Head of caudate nucleus (tissue), 42 donors: ENCODE results near the gene FBXW4.

Source experiments
- DNase-seq, 42 donors: peaks; one replicate each; pipeline versions ENCODE4 v3.0.0 to v3.0.0-alpha.2; 2020 to 2021; ENCODE audit warnings: mixed read lengths in 7 of 42
- intact Hi-C: fragments of 100-400 bp; cut with DNase I; formaldehyde crosslinking; loops from one replicate; pipeline ENCODE4 v1.15.0; 2022

The FBXW4 gene

DNA sequence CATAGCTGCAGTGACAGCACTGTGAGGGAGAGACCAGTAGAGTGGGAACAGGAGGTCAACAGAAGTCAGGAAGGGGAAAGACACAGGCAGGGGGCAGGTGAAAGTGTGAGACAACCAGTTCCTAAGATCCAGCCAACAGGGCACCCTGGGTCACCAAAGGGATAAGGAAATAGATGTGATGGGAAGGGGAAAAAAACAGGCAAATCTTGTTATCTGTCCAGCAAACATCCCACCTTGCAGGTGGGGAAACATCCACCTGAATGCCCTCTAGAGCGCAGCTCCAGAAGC lies 64.4 kb downstream of the FBXW4 start:
- intact Hi-C loops, result no loop called here

DNA sequence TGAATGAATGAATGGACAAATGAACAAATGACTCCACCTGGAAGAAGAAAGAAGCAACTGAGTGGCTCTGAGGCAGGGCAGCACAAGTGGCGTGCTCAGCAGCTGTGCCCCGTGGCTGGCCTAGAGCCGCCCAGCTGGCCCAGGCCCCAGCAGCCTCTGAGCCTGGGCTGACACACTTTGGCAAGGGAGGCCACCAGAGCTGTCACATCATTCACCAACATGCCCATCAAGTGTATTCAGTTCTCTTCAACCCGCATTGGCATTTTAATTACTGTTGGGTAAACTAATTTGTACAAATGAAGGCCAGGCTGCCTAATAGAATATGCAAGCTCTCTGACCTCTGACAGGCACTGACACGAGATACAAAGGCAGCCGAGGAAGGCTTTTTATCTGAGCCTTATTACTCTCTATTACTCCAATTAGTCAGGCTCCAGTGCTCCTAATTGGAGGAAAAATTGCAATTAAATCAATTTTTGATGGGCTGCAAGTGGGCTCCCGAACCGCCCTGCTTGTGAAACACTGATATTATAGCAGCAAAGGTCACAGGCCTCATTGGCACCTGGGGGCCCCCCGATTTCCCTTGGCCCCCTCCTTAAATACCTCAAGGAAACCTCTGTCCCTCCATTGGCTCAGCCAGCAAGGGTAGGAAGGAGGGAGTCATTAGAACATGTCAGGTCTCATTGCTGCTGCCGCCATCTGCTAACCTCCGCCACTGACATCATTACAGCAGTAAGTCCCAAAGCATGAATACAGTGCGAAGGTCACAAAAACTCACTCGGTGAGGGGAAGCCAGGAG lies 64.9 kb downstream of the FBXW4 start:
- intact Hi-C loops, result no loop called here
- peak in 41 of 42 donors; percentile 19 to 85 (median 65) for DNase-seq

More for the DNA sequence above, 64.4 kb downstream of the FBXW4 start:
- DNase-seq, result no peak

DNA sequence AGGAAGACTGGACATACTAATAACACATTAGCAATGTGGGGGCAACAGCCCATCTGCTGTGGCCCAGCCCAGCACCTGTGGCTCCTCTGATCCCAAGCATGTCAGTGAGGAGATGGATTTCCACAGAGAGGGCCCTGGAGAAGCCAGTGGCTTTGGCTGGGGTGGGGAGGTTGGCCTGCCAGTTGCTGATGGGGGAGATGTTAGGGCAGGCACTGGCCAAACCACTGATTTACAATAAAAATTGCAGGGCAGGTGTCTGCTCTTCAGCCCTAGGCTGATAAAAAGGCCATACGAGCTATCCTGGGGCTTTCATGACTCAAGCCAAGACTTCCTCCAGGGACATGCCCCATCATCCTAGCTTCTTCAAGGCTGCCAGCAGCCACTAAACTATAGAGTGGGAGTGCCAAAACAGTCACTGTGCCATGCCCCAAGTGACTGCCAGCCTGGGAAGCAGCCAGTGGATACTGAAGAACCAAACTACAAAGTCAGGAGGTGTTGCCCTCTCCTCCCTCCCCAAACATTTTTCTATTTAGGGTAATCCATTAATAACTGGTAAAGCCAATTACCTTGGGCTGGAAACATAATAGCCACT lies 69.1 kb downstream of the FBXW4 start:
- no peak for DNase-seq
- intact Hi-C loops, result no loop called here

DNA sequence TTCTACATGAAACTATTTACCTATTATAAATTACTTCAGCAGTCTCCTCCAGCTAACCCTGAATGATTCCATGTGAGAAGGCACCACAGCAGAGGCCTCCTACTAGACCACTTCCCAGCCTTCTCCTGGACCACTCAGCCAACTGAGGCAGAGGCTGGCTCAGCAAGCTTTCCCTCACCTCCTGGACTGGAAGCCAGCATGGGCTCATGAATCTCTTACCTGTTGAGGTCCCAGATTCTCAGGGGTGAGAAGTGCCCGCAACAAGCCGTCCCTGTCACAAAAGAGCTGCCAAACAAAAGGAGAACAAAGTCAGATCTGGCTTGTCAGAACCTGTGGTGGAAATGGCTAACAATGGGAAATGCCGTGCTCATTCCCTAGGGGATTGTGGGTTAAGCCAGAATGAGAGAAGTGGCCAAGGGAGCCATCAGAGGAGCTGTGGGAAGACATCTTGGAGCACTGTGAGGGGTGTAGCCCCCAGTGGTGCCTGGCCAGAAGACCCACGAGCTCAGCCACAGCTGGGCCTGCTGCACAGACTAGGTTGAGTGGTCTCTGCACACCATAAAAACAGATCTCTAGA lies 70.4 kb downstream of the FBXW4 start:
- intact Hi-C loops, result no loop called here
- DNase-seq, result no peak

DNA sequence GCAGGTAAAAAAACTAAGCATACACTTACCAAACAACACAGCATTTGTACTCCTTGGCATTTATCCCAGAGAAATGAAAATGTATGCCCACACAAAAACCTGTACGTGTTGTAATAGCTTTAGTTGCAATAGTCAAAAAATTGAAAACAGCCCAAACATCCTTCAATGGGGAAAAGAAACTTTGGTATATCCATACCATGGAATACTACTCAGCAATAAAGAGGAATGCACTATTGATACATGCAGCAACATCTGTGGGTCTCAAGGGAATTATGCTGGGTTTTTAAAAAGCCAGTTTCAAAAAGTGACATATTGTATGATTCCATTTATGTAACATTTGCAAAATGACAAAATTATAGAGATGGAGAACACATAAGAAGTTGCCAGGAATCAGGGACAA lies 71.4 kb downstream of the FBXW4 start:
- DNase-seq, result no peak
- intact Hi-C loops, result no loop called here

DNA sequence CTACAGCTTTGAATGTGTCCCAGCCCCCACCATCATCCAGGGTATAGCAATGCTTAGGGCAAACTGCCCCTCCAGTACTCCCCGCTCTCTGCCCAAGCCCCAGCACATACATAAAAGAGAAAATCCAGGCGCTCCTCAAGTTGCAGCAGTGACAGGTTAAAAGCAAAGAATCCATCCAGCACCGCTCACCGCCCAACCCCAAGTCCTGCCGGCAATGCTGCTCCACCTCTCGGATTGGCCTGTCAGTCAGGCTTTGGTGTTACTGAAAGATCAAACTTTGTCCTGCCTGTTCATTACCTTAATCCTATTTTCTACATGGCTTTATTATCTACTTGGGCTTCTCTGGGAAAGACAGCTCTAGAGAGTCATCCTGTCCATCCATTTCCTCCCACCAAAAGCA lies 75.0 kb downstream of the FBXW4 start:
- intact Hi-C loops, result no loop called here

DNA sequence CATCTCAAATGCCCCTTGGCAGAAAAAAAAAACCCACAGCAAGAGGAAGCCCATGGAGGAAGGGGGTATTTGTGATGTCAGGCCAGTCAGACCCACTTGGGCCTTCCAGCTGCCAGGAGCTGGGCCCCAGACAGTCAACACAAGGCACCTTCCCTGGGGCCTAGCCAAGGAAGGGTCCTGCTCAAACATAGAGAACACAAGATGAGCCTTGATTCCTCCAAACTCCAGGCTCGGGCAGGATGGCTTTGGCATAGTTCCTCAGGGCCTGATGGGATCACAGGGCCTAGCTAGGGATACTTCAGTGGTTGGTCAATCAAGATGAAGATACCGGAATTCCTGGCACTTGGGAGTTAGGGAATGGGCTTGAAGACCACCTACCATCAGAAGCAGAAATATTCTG lies 76.1 kb downstream of the FBXW4 start:
- no peak for DNase-seq
- intact Hi-C loops, result no loop called here

More for the DNA sequence above, 75.0 kb downstream of the FBXW4 start:
- no peak for DNase-seq

DNA sequence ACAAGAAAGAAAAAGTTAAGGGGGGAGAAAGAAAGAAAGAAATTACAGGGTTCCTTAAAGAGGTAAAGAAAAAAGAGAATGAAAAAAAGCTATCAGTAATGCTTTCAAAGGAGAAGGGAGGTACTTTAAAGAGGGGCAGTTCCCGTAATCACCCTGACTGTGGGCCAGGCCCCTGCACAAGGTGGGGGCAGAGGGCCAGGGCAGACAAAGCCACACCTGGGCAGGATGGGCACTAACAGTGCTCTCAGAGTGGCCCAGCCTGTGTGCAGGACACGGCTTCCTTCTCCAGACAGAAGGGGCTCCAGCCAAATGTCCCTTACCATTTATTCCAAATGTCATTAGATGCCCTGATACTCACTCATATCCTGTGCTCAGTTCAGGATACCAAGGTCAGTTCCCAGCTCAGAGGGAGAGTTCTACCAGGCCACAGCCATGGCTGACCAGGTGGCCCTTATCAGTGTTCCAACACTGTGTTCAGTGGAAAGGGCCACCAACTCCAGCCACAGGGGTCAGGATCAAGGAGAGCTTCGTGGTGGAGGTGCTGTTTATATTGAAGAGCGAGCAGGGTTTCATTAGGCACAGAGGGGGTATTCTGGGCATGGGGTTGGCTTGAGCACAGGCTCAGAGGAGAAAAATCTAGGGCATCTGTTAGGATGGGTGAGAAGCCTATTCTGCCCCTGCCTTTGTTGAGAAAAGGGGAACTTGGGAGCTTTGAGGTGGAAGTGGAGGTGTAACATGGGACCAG lies 77.0 kb downstream of the FBXW4 start:
- no peak for DNase-seq
- intact Hi-C loops, result no loop called here

DNA sequence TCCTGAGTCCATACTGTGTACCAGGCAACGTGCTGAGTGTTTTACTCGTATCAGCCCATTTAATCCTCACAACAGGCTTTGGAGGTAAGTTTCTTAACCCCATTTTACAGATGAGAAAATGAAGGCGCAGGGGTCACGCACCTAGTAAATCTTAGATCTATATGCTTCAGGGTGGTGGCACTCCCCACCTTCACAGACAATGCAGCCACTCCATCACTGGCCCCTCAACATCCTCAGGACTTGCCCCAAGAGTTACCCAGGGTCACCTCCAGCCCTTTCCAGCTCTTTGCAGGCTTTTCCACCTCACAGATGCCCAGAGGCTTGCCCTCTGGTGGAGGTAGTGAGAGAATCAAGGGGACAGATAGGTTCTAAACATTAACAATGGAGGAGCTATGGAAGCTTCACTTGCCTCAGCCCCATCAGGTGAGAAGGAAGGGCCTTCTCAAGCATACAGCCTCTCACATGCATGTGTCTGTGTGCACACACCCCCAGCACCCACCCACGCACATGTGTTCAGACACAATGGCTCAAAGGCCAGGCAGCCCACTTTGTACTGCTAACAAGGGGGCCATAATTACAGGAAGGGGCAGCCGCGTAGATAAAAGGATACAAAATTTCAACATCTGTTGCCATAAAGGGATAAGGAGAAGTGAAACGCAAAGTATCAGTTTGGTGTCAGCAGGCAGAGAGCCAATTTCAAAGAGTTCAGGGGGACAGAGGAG lies 77.7 kb downstream of the FBXW4 start:
- DNase-seq, result no peak
- intact Hi-C loops, result no loop called here

DNA sequence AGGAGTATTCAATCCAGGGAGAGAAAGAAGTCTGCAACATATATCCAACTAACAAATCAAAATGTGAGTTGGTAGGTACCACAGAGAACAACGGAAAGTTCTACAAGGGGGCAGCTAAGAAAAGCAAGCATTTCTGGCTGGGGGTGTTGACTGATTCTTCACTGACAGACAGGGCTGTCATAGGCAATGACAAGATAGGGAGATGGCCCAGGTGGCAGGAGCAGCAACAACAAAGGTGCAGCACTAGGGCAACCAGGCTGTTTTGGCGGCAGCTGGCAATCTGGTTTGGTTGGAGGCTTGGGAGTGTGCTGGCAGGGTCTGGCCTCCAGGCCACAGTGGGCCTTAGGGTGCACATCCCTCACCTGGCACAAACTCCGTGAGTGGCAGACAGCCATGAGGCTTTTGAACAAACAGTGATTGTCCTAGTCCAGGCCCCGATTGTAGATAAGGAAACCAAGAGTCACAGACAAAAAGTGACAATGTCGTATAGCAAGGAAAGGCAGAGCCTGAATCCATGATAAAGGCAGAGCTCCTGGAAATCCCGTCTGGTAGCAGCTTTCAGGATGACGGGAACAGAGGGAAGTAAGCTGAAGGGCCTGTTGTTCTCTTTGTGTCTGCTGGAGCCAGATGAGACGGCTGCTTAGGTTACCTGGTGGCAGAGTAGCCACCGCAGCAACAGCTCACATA lies 78.4 kb downstream of the FBXW4 start:
- DNase-seq, result peak in 5 of 42 donors; percentile 25 to 66 (median 37)
- intact Hi-C loops, result no loop called here

DNA sequence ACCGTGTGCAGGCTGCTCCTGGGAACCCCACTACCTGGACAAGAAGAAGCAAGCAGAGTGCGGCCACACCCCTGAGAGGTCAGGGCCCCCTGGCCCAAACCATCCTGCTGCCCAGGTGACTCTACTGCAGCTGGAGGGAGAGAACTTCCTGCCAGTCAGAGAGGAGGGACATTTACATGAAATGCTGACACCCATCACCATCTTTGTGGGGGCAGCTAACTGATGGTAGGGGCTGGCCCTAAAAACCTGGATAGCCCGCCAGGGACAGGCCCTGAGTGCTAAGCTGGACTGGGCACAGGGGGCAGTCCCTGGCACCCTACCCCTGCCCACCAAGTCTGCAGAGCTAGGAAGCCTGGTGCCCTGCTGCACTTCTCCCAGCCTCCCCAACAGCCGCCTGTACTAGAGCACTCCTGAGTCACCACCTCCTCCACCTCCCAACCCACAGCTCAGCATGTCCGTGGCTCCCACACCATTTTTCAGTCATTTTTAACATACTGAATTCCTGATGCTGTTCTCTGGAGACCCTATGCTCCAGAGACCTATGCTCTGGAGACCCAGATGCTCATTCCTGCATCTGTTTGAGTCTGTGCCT lies 79.3 kb downstream of the FBXW4 start:
- intact Hi-C loops, result no loop called here
- DNase-seq, result peak in 38 of 42 donors; percentile 17 to 85 (median 54)

DNA sequence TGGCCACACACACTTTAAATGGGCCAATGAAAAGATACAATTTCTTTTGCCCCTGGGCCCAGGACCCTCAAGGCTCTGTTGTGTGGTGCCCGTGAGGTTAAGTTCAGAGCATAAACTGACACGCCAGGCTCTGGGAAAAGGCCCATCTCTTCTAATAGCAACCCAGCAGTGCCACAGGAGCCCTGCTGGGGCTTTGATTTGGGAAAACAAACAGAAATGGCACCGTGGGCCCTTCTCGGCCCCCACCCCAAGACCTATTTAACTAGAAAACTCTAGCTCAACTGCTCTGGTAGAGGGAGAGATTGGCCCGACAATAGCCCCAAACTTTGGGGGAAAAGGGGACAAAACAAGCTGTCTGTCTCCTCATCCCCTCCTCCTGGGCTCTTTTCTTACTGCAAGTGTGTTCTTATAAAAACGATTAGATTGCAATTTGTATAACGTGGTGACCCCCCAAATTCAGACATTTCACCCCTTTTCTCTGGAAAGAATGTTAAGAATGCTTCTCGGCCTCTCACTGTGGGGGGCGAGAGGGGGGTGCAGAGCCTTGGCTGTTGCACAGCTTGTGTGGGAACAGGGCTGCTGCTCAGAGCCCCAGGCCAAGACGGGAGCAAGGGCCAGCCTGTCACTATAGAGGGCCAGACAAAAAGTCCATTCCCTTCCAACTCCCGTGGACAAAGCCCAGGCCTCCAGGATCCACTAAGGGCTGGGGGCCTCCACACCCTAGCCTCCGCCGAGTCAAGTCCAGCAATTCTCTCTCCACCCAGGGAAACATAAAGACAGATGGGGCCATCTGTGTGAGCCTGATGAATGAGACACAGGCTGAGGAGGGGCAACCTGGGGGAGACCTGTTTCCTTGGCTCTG lies 80.1 kb downstream of the FBXW4 start:
- intact Hi-C loops, result no loop called here
- no peak for DNase-seq

DNA sequence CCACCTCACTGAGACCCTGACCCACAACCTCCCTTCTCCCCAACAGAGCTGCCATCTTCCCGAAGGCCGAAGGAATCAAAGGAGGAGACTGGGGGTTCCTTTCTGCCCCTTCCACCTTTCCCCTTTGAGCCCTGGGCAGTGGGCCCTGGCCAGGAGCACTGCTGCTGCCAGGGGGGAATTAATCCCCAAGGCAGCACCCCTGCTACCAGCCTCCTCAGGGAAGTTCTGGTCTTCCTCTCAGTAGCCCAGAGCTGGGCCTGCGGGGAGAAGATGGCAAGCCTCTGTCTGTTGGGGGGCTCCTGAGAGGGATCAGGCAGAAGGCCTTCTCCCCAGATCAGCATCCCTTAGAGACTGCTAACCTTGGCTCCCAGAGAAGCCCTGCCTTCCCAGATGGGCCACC lies 81.3 kb downstream of the FBXW4 start:
- no peak for DNase-seq
- intact Hi-C loops, result no loop called here

DNA sequence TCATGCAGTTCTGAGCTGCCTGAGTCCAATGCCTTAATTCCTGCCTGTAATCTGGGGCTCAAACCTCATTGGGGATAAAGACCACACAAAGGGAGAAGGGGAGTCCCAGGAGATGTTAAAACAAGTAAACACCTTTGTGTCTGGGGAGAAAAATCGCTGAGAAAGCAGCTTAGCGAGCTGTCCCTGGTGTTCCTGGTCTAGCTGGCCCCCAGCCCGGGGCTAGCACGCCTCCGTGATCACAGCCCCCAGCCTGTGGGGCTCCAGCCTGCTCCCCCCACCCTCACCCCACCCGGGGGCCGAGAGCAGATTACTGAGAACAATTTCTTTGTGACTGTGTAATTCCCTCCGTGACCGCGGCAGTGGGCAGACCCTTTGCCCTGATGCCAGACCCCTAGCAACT lies 82.1 kb downstream of the FBXW4 start:
- intact Hi-C loops, result no loop called here
- peak in 1 of 42 donors; percentile 3 for DNase-seq

DNA sequence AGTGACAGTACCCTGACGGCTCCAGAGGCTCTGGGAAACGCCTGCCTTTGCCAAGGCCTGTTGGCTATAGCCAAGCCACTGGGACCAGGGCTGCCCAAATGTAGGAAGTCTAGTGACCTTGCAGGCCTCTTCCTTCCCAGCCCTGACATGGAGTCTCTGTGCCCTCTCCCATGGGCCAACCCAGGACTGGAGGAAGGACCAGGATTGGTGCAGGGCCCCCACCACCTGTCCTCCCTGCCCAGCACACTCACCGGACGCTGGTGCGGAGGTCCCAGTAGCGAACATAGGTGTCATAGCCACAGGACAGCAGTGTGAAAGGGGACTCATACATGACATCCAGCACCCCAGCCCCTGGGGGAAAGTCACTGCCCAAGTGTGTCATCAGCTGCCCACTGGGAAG lies 82.9 kb downstream of the FBXW4 start:
- peak in 1 of 42 donors; percentile 2 for DNase-seq
- intact Hi-C loops, result no loop called here

DNA sequence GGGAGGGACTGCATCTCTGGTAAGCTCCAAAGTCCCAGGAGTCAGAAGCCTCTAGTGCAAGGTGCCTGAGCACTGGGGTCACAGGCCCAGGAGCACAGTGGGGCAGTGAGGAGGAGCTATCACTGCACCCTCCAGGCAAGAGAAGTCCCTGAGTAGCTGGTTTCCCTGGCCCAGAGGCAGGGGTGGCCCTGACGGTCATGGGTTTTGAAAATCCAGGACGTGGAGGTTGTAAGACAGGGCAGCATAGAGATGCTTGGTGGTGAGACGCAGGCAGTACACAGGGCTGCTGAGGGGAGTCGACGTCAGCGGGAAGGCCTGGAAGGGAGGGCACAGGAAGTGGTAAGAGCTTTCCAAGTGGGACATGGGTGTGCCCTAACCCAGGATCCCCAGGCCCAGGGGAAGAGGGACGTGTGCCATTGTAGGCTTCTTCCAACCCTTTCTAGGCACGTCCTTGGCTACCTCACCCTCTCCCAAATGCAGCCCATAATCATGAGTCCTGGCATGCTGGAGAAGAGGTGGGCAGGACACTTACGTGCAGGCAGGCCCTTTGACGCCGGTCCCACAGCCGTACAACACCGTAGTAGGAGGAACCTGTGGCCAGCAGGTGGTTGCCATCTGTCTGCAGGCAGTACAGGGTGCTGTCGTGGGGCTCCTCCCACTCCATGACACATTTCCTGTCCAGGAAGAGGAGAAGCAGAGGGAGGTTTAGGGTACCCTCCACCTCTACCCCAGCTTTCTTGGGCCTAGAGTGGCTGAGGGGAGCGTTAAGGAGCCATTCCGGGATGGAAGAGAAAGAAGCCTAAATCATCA lies 83.7 kb downstream of the FBXW4 start:
- peak in 1 of 42 donors; percentile 2 for DNase-seq
- intact Hi-C loops, result no loop called here

DNA sequence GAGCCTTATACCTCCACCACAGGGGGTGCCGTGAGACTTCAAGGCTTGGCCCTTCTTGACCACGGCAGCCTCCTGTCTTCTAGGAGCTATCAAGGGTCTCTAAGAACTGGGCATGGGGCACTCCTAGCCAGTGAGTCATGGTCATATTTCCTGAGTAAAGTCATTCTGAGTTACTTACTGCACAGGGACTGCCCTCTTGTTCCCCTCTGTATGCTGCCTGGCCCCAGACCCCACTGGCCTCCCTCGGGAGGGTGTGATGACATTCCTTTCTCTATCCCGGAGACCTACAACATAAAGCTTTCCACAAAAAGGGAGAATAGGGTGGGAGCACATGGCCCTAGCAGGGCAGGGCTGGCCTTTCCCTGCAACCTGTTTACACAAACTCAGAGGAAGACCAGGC lies 85.5 kb downstream of the FBXW4 start:
- intact Hi-C loops, result no loop called here
- peak in 1 of 42 donors; percentile 0 for DNase-seq
